OCI-LY1 (cell line): ENCODE data around the gene COX14.

Source experiments
- EZH2 ChIP-seq: fragments of 200-600 bp; sonication (generic), shearing (Covaris generic); IDR thresholded peaks from 2 replicates; pipeline ENCODE4 v1.8.0; 2017; ENCODE audit warnings: borderline replicate concordance, mixed run types, mild to moderate bottlenecking, antibody characterized with exemption, low read length, moderate library complexity, mixed read lengths
- TF ChIP-seq, protein P1 (sequence below): fragments of 200-600 bp; sonication (generic), shearing (Covaris generic); IDR thresholded peaks from 2 replicates; pipeline ENCODE4 v1.5.1; 2017; ENCODE audit warnings: mild to moderate bottlenecking, antibody characterized with exemption, low read length, moderate library complexity, mixed read lengths

DNA sequence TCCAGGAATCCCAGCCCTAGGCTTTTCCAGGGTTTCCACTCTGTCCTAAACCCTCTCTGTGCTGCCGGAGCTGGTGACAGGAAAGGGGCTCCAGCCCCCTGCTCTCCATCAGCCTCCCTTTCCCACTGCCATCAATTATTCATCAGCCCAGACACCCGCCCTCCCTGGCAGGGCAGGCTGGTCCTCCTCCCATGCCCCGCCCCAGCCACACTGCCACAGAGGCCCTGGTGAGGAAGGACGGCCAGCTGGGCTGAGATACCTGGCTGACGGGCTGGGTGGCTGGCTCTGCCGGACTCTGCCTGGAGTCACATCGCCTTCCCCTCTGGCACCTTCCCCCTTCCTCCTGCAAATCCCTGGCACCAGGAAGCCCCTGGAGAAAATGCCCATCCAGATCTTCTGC, 38.8 kb upstream of the COX14 start:
- TF ChIP-seq, protein P1, sequence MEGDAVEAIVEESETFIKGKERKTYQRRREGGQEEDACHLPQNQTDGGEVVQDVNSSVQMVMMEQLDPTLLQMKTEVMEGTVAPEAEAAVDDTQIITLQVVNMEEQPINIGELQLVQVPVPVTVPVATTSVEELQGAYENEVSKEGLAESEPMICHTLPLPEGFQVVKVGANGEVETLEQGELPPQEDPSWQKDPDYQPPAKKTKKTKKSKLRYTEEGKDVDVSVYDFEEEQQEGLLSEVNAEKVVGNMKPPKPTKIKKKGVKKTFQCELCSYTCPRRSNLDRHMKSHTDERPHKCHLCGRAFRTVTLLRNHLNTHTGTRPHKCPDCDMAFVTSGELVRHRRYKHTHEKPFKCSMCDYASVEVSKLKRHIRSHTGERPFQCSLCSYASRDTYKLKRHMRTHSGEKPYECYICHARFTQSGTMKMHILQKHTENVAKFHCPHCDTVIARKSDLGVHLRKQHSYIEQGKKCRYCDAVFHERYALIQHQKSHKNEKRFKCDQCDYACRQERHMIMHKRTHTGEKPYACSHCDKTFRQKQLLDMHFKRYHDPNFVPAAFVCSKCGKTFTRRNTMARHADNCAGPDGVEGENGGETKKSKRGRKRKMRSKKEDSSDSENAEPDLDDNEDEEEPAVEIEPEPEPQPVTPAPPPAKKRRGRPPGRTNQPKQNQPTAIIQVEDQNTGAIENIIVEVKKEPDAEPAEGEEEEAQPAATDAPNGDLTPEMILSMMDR: no peak
- TF ChIP-seq EZH2: no peak
